B cell (primary cell): ENCODE data around the gene ODC1. TPM values are rescaled to one million over a fixed set of nuclear protein-coding genes. Genes with fewer than 3 reads are reported as not detected.

ENCODE experiments used
- ATAC-seq: fragments of 200-7000 bp; cut with Tn5 transposase; one replicate; pipeline ENCODE4 v1.10.0; 2021; ENCODE audit warnings: low read depth, mild to moderate bottlenecking, moderate number of reproducible peaks, moderate library complexity
- CTCF ChIA-PET: fragments of 350-600 bp; sonication (Branson Sonifier 250); formaldehyde crosslinking; loops from one replicate; lab custom pipeline; 2021; ENCODE audit warnings: antibody characterized with exemption, inconsistent platforms; lab: Charles Lee
- POLR2A ChIA-PET: fragments of 350-600 bp; sonication (Branson Sonifier 250); formaldehyde crosslinking; loops from one replicate; lab custom pipeline; 2021; ENCODE audit warnings: antibody characterized with exemption; lab: Charles Lee
- DNase-seq: peaks from one replicate; pipeline ENCODE4 v3.0.0; 2013
- H2AFZ ChIP-seq: 2 replicates; pipeline ENCODE4 v1.6.1; 2012; ENCODE audit warnings: mild to moderate bottlenecking, low read depth, low read length; ENCODE audit not compliant: insufficient read depth, poor library complexity, severe bottlenecking
- H3K27ac ChIP-seq, 2 donors: 1 replicate in 1 of 2; 2 replicates in 1 of 2; pipeline ENCODE4 v1.5.1; 2012 to 2013; ENCODE audit warnings: low read length in 2 of 2, mild to moderate bottlenecking in 2 of 2, moderate library complexity in 1 of 2
- H3K27me3 ChIP-seq, 4 experiments: fragments of 200-600 bp in 1 of 4; sonication (generic) in 1 of 4; replicated peaks in 1 of 4; 1 replicate in 2 of 4; 2 replicates in 2 of 4; pipeline versions ENCODE4 v1.6.1 to v1.7.0; 2013 to 2016; ENCODE audit warnings: low read length in 3 of 4, mild to moderate bottlenecking in 2 of 4, mixed read lengths in 1 of 4, moderate library complexity in 1 of 4; ENCODE audit not compliant: insufficient read depth in 4 of 4, control insufficient read depth in 3 of 4; ENCODE audit errors: control extremely low read depth in 1 of 4
- H3K36me3 ChIP-seq, 2 experiments: replicated peaks in 1 of 2; 1 replicate in 1 of 2; 2 replicates in 1 of 2; pipeline versions ENCODE4 v1.6.1 to v1.7.1; 2013; ENCODE audit warnings: low read length in 1 of 2; ENCODE audit not compliant: insufficient read depth in 2 of 2, control insufficient read depth in 1 of 2; ENCODE audit errors: control extremely low read depth in 1 of 2, extremely low read depth in 1 of 2
- H3K4me1 ChIP-seq, 2 donors: fragments of 200-600 bp in 1 of 2; sonication (generic) in 1 of 2; 1 replicate in 1 of 2; 2 replicates in 1 of 2; pipeline versions ENCODE4 v1.5.1 to v1.6.1; 2013 to 2017; ENCODE audit warnings: low read length in 2 of 2; ENCODE audit not compliant: control insufficient read depth in 2 of 2, insufficient read depth in 2 of 2
- H3K4me2 ChIP-seq: replicated peaks from 2 replicates; pipeline ENCODE3; 2012; ENCODE audit warnings: mild to moderate bottlenecking, low read depth, low read length; ENCODE audit not compliant: poor library complexity, severe bottlenecking
- H3K4me3 ChIP-seq, 5 experiments: fragments of 200-600 bp in 1 of 5; sonication (generic) in 1 of 5; 1 replicate in 3 of 5; 2 replicates in 2 of 5; pipeline versions ENCODE4 v1.5.1 to v1.7.0; 2011 to 2016; ENCODE audit warnings: low read length in 4 of 5, mild to moderate bottlenecking in 4 of 5, low read depth in 2 of 5, control low read depth in 1 of 5, moderate library complexity in 1 of 5; ENCODE audit not compliant: insufficient read depth in 1 of 5; ENCODE audit errors: control extremely low read depth in 1 of 5, extremely low read depth in 1 of 5
- H3K79me2 ChIP-seq: fragments of 200-600 bp; sonication (generic); one replicate; pipeline ENCODE4 v1.6.0; 2016; ENCODE audit warnings: low read length; ENCODE audit not compliant: control insufficient read depth, insufficient read depth
- H3K9ac ChIP-seq: fragments of 200-600 bp; sonication (generic); 2 replicates; pipeline ENCODE4 v1.6.1; 2017; ENCODE audit warnings: mild to moderate bottlenecking, low read length, moderate library complexity
- H3K9me3 ChIP-seq, 3 donors: one replicate each; pipeline versions ENCODE4 v1.6.1 to v1.7.1; 2013; ENCODE audit warnings: low read length in 2 of 3; ENCODE audit not compliant: control insufficient read depth in 2 of 3, insufficient read depth in 1 of 3; ENCODE audit errors: control extremely low read depth in 1 of 3
- H4K20me1 ChIP-seq: 2 replicates; pipeline ENCODE4 v1.6.0; 2012; ENCODE audit warnings: mild to moderate bottlenecking, low read length; ENCODE audit not compliant: insufficient read depth, control insufficient read depth, poor library complexity, severe bottlenecking
- H3K27ac Mint-ChIP-seq: one replicate; pipeline ENCODE4 v1.8.0; 2021; ENCODE audit warnings: mixed read lengths
- H3K27me3 Mint-ChIP-seq: one replicate; pipeline ENCODE4 v1.8.0; 2021; ENCODE audit warnings: mixed read lengths
- H3K4me1 Mint-ChIP-seq: one replicate; pipeline ENCODE4 v1.8.0; 2021; ENCODE audit warnings: mixed read lengths
- H3K4me3 Mint-ChIP-seq: one replicate; pipeline ENCODE4 v1.8.0; 2021; ENCODE audit warnings: mixed read lengths
- H3K9me3 Mint-ChIP-seq: one replicate; pipeline ENCODE4 v1.8.0; 2022; ENCODE audit warnings: mixed read lengths; ENCODE audit not compliant: insufficient read depth
- CTCF ChIP-seq: fragments of 200-600 bp; IDR thresholded peaks from one replicate; pipeline ENCODE4 v1.8.0; 2022; ENCODE audit warnings: antibody characterized with exemption, mild to moderate bottlenecking
- EZH2 ChIP-seq: IDR thresholded peaks from 2 replicates; pipeline ENCODE4 v1.6.1; 2012; ENCODE audit warnings: borderline replicate concordance, low read depth, mild to moderate bottlenecking, moderate library complexity, low read length; ENCODE audit not compliant: insufficient read depth, poor library complexity, severe bottlenecking
- WGBS: methylation state at CpG from one replicate; pipeline ENCODE4 v1.1.5; 2013; ENCODE audit warnings: missing lambda C conversion rate; ENCODE audit not compliant: insufficient coverage; 5-methylcytosine and 5-hydroxymethylcytosine counted together
- intact Hi-C: fragments of 100-400 bp; cut with micrococcal nuclease; formaldehyde crosslinking; loops from one replicate; pipeline ENCODE4 v1.10.0; 2022
- polyA plus RNA-seq: library from polyadenylated mRNA; depleted of rRNA; stranded (reverse); fragments of >200 nt; gene quantifications from 2 replicates; pipeline ENCODE4 v1.2.3, GENCODE V29; 2012
- total RNA-seq, 2 donors: library from RNA; stranded (reverse); fragments of 120-200 nt in 1 of 2; gene quantifications; 1 replicate in 1 of 2; 2 replicates in 1 of 2; pipeline versions ENCODE4 v1.2.3 to v1.2.4, GENCODE V29; 2013 to 2022

ODC1 gene
- total and polyA plus RNA-seq, 2 donors (not counting 1 experiment from before 2014, with no cell fraction given), result 88.7 to 171 TPM

GRCh38 chr2:10452956-10453904 lies 5.1 kb upstream of the ODC1 start:
- DNase-seq (no peak), ATAC-seq (no peak)
- POLR2A ChIA-PET, result no interaction called here
- H3K27me3 Mint-ChIP-seq, result no peaks in the 10 kb centered on the region
- Histone ChIP-seq H3K27ac (no peak overlapping the region), H3K79me2 (no peaks in the 10 kb centered on the region), H3K9ac (no peak overlapping the region), H3K4me1 (peaks cover 10 to 15% of the 10 kb centered on the region in 2 donors), H4K20me1 (no peaks in the 10 kb centered on the region), H2AFZ (no peak overlapping the region), H3K27me3 (no peaks in the 10 kb centered on the region), H3K4me2 (no peak overlapping the region), H3K9me3 (peaks cover 0 to 5% (median 0%) of the 10 kb centered on the region in 3 donors), H3K36me3 (no peaks in the 10 kb centered on the region), H3K4me3 (no peak overlapping the region)
- WGBS, result 92% methylated on average over 14 of the region's 17 CpGs
- peaks cover 3% of the 10 kb centered on the region for H3K4me1 Mint-ChIP-seq
- no peak overlapping the region for H3K4me3 Mint-ChIP-seq
- CTCF ChIA-PET, result no interaction called here
- H3K9me3 Mint-ChIP-seq, result no peaks in the 10 kb centered on the region
- TF ChIP-seq CTCF (no peak), EZH2 (no peak)
- intact Hi-C loops, result no loop called here
- H3K27ac Mint-ChIP-seq, result no peak overlapping the region

GRCh38 chr2:10452312-10452711 lies 4.2 kb upstream of the ODC1 start:
- no peak overlapping the region for H3K4me3 ChIP-seq
- H3K4me1 Mint-ChIP-seq, result peaks cover 5% of the 10 kb centered on the region
- CTCF ChIA-PET, result interaction anchor here (1.0 to 2.2 kb wide), 3 partner anchors 17 to 418 kb away, joined by 3 to 10 read pairs (median 3); no protein-coding TSS in a partner anchor
- H3K9me3 ChIP-seq, result peaks cover 0 to 5% (median 0%) of the 10 kb centered on the region in 3 donors
- peaks cover 4% of the 10 kb centered on the region for H3K79me2 ChIP-seq
- POLR2A ChIA-PET, result no interaction called here
- no peaks in the 10 kb centered on the region for H3K9me3 Mint-ChIP-seq
- no peak overlapping the region for H3K27ac ChIP-seq
- no peak overlapping the region for H3K27ac Mint-ChIP-seq
- no peaks in the 10 kb centered on the region for H3K27me3 Mint-ChIP-seq
- no peak for DNase-seq
- TF ChIP-seq EZH2 (no peak), CTCF (no peak)
- WGBS, result 93% methylated on average over 3 of the region's 3 CpGs
- no peak for ATAC-seq
- H3K36me3 ChIP-seq, result no peaks in the 10 kb centered on the region
- H3K27me3 ChIP-seq, result no peaks in the 10 kb centered on the region
- H4K20me1 ChIP-seq, result peaks cover 5% of the 10 kb centered on the region
- intact Hi-C loops, result no loop called here
- H3K4me1 ChIP-seq, result peaks cover 12 to 16% of the 10 kb centered on the region in 2 donors
- H3K9ac ChIP-seq, result no peak overlapping the region
- H3K4me3 Mint-ChIP-seq, result no peak overlapping the region
- no peak overlapping the region for H2AFZ ChIP-seq
- H3K4me2 ChIP-seq, result no peak overlapping the region
